ENCODE data around the gene KRTAP10-3.

KRTAP10-3 gene

GRCh38 chr21:44509539-44509938, 49.1 kb downstream of the KRTAP10-3 start:
- H3K4me3 Mint-ChIP-seq: no peak overlapping the region
- H3K9me3 Mint-ChIP-seq: no peaks in the 10 kb centered on the region
- no peak overlapping the region for H3K27ac Mint-ChIP-seq
- no peak for DNase-seq
- no peaks in the 10 kb centered on the region for H3K36me3 Mint-ChIP-seq
- CTCF ChIA-PET: interaction anchor here (0.6 to 7.4 kb wide), 7 partner anchors 13 to 285 kb away, joined by 3 to 65 read pairs (median 4); no protein-coding TSS in a partner anchor
- peaks cover 2% of the 10 kb centered on the region for H3K4me1 Mint-ChIP-seq
- H3K27me3 Mint-ChIP-seq: peaks cover 21% of the 10 kb centered on the region

- Mint-ChIP-seq H3K27ac (no peak overlapping the region), H3K9me3 (no peaks in the 10 kb centered on the region), H3K36me3 (no peaks in the 10 kb centered on the region), H3K4me1 (peaks cover 6% of the 10 kb centered on the region), H3K27me3 (peaks cover 21% of the 10 kb centered on the region), H3K4me3 (no peak overlapping the region)
- CTCF ChIA-PET: no interaction called here
- no peak for DNase-seq
Measured at GRCh38 chr21:44508711-44509445, 49.7 kb downstream of the KRTAP10-3 start.

GRCh38 chr21:44508426-44508710, 50.2 kb downstream of the KRTAP10-3 start:
- Mint-ChIP-seq H3K27ac (no peak overlapping the region), H3K9me3 (no peaks in the 10 kb centered on the region), H3K36me3 (no peaks in the 10 kb centered on the region), H3K4me3 (no peak overlapping the region), H3K27me3 (peaks cover 21% of the 10 kb centered on the region), H3K4me1 (peaks cover 8% of the 10 kb centered on the region)
- DNase-seq: no peak
- CTCF ChIA-PET: no interaction called here
